ENCODE measurements around the gene FRMD8.

FRMD8 gene

GRCh38 chr11:65390099-65390941 lies 3.9 kb downstream of the FRMD8 start:
- Histone ChIP-seq H3K4me3 (peak overlapping the region in 2 of 7 experiments; percentile 11 to 16), H3K27ac (peak overlapping the region in 20 of 21 experiments; percentile 48 to 98 (median 72))

- Histone ChIP-seq H3K27ac (peak overlapping the region in 20 of 21 experiments; percentile 48 to 98 (median 72)), H3K4me3 (peak overlapping the region in 2 of 7 experiments; percentile 11 to 16)
Observed at GRCh38 chr11:65390996-65391395, 4.6 kb downstream of the FRMD8 start.

- Histone ChIP-seq H3K4me3 (no peak overlapping the region), H3K27ac (peak overlapping the region in 10 of 21 experiments; percentile 4 to 98 (median 79))
Observed at GRCh38 chr11:65392186-65392829, 5.9 kb downstream of the FRMD8 start.

- H3K27ac ChIP-seq = peak overlapping the region in 3 of 21 experiments; percentile 13 to 98 (median 63)
Observed at GRCh38 chr11:65392899-65393298, 6.5 kb downstream of the FRMD8 start.

GRCh38 chr11:65393513-65394079 lies 7.2 kb downstream of the FRMD8 start:
- Histone ChIP-seq H3K4me3 (no peak overlapping the region), H3K27ac (no peak overlapping the region)

More at GRCh38 chr11:65392899-65393298, 6.5 kb downstream of the FRMD8 start:
- no peak overlapping the region for H3K4me3 ChIP-seq

GRCh38 chr11:65394125-65394536 lies 7.7 kb downstream of the FRMD8 start:
- H3K27ac ChIP-seq = no peak overlapping the region

GRCh38 chr11:65395961-65396530 lies 9.6 kb downstream of the FRMD8 start:
- H3K4me3 ChIP-seq = no peak overlapping the region

More at GRCh38 chr11:65394125-65394536, 7.7 kb downstream of the FRMD8 start:
- no peak overlapping the region for H3K4me3 ChIP-seq

GRCh38 chr11:65396769-65397745 lies 10.6 kb downstream of the FRMD8 start:
- H3K27ac ChIP-seq = no peak overlapping the region
- H3K4me3 ChIP-seq = no peak overlapping the region

More at GRCh38 chr11:65395961-65396530, 9.6 kb downstream of the FRMD8 start:
- H3K27ac ChIP-seq = no peak overlapping the region

GRCh38 chr11:65398362-65398910 lies 12.0 kb downstream of the FRMD8 start:
- Histone ChIP-seq H3K27ac (no peak overlapping the region), H3K4me3 (no peak overlapping the region)

GRCh38 chr11:65399249-65399648 lies 12.8 kb downstream of the FRMD8 start:
- Histone ChIP-seq H3K4me3 (no peak overlapping the region), H3K27ac (peak overlapping the region in 1 of 21 experiments; percentile 54)

GRCh38 chr11:65399845-65400244 lies 13.4 kb downstream of the FRMD8 start:
- peak overlapping the region in 1 of 21 experiments; percentile 54 for H3K27ac ChIP-seq
- no peak overlapping the region for H3K4me3 ChIP-seq

GRCh38 chr11:65400307-65401072 lies 14.1 kb downstream of the FRMD8 start:
- Histone ChIP-seq H3K27ac (peak overlapping the region in 2 of 21 experiments; percentile 46 to 54), H3K4me3 (no peak overlapping the region)

GRCh38 chr11:65401073-65401802 lies 14.8 kb downstream of the FRMD8 start:
- Histone ChIP-seq H3K27ac (no peak overlapping the region), H3K4me3 (no peak overlapping the region)

GRCh38 chr11:65401803-65402248 lies 15.4 kb downstream of the FRMD8 start:
- Histone ChIP-seq H3K4me3 (no peak overlapping the region), H3K27ac (no peak overlapping the region)

- Histone ChIP-seq H3K4me3 (no peak overlapping the region), H3K27ac (no peak overlapping the region)
Observed at GRCh38 chr11:65402790-65403189, 16.4 kb downstream of the FRMD8 start.

- no peak overlapping the region for H3K4me3 ChIP-seq
- peak overlapping the region in 14 of 21 experiments; percentile 29 to 73 (median 58) for H3K27ac ChIP-seq
Observed at GRCh38 chr11:65403607-65404121, 17.2 kb downstream of the FRMD8 start.

- peak overlapping the region in 13 of 21 experiments; percentile 29 to 73 (median 58) for H3K27ac ChIP-seq
- H3K4me3 ChIP-seq = no peak overlapping the region
Observed at GRCh38 chr11:65404210-65404609, 17.8 kb downstream of the FRMD8 start.
